Neural progenitor cell (in vitro differentiated cells): ENCODE results near the gene PIK3CG. TPM values are rescaled to one million over a fixed set of nuclear protein-coding genes. Genes with fewer than 3 reads are reported as not detected.

Source experiments
- DNase-seq: peaks from one replicate; pipeline ENCODE4 v3.0.0-alpha.2; 2016; ENCODE audit warnings: low spot score
- H2AFZ ChIP-seq: fragments of 200-600 bp; sonication (generic); replicated peaks from 2 replicates; pipeline ENCODE4 v1.6.1; 2016; ENCODE audit warnings: antibody characterized with exemption
- H3F3A ChIP-seq: fragments of 200-600 bp; sonication (generic); 2 replicates; pipeline ENCODE4 v1.6.1; 2016; ENCODE audit warnings: antibody characterized with exemption, low read depth
- H3K27ac ChIP-seq: fragments of 200-600 bp; sonication (generic); 2 replicates; pipeline ENCODE4 v1.5.1; 2016; ENCODE audit warnings: mild to moderate bottlenecking
- H3K27me3 ChIP-seq: fragments of 200-600 bp; sonication (generic); 2 replicates; pipeline ENCODE4 v1.6.1; 2016; ENCODE audit warnings: mild to moderate bottlenecking, moderate library complexity
- H3K36me3 ChIP-seq: fragments of 200-600 bp; sonication (generic); 2 replicates; pipeline ENCODE4 v1.5.1; 2016
- H3K4me1 ChIP-seq: fragments of 200-600 bp; sonication (generic); 2 replicates; pipeline ENCODE4 v1.6.1; 2016; ENCODE audit warnings: mixed run types
- H3K4me2 ChIP-seq: fragments of 200-600 bp; sonication (generic); 2 replicates; pipeline ENCODE4 v1.6.1; 2016
- H3K4me3 ChIP-seq: fragments of 200-600 bp; sonication (generic); 2 replicates; pipeline ENCODE4 v1.5.1; 2016
- H3K79me2 ChIP-seq: fragments of 200-600 bp; sonication (generic); 2 replicates; pipeline ENCODE4 v1.6.1; 2016; ENCODE audit warnings: low read depth
- H3K9ac ChIP-seq: fragments of 200-600 bp; sonication (generic); 2 replicates; pipeline ENCODE4 v1.6.1; 2016
- H3K9me3 ChIP-seq: fragments of 200-600 bp; sonication (generic); 2 replicates; pipeline ENCODE4 v1.5.1; 2016; ENCODE audit warnings: low read depth
- H4K20me1 ChIP-seq: fragments of 200-600 bp; sonication (generic); 2 replicates; pipeline ENCODE4 v1.6.1; 2016; ENCODE audit warnings: low read depth
- H3K27ac Mint-ChIP-seq: 3 replicates; pipeline ENCODE4 v1.8.0; 2021; ENCODE audit warnings: mixed read lengths
- H3K27me3 Mint-ChIP-seq: 2 replicates; pipeline ENCODE4 v1.8.0; 2022; ENCODE audit warnings: low read depth, mild to moderate bottlenecking, inconsistent platforms, moderate library complexity, mixed read lengths; ENCODE audit not compliant: insufficient read depth
- H3K36me3 Mint-ChIP-seq: 3 replicates; pipeline ENCODE4 v1.8.0; 2021; ENCODE audit warnings: mixed read lengths
- H3K4me1 Mint-ChIP-seq: 3 replicates; pipeline ENCODE4 v1.8.0; 2021; ENCODE audit warnings: mixed read lengths
- H3K4me3 Mint-ChIP-seq: 3 replicates; pipeline ENCODE4 v1.8.0; 2021; ENCODE audit warnings: mild to moderate bottlenecking, moderate library complexity, mixed read lengths
- H3K9me3 Mint-ChIP-seq: 3 replicates; pipeline ENCODE4 v1.8.0; 2020; ENCODE audit warnings: mixed read lengths
- CTCF ChIP-seq: fragments of 200-600 bp; sonication (generic); IDR thresholded peaks from 2 replicates; pipeline ENCODE4 v1.5.1; 2017; ENCODE audit warnings: antibody characterized with exemption, mild to moderate bottlenecking
- EZH2 ChIP-seq: fragments of 200-600 bp; sonication (generic); IDR thresholded peaks from 2 replicates; pipeline ENCODE4 v1.6.1; 2017; ENCODE audit warnings: antibody characterized with exemption, mild to moderate bottlenecking, moderate library complexity
- EZH2phosphoT487 ChIP-seq: fragments of 200-600 bp; sonication (generic); IDR thresholded peaks from 2 replicates; pipeline ENCODE4 v1.6.1; 2017; ENCODE audit warnings: antibody characterized with exemption
- total RNA-seq: library from RNA; depleted of rRNA; stranded (reverse); fragments of >200 nt; gene quantifications from 2 replicates; pipeline ENCODE4 v1.2.3, GENCODE V29; 2015; ENCODE audit warnings: low replicate concordance

Gene PIK3CG
- total RNA-seq, 1 donor from 2014 or later: not detected

DNA sequence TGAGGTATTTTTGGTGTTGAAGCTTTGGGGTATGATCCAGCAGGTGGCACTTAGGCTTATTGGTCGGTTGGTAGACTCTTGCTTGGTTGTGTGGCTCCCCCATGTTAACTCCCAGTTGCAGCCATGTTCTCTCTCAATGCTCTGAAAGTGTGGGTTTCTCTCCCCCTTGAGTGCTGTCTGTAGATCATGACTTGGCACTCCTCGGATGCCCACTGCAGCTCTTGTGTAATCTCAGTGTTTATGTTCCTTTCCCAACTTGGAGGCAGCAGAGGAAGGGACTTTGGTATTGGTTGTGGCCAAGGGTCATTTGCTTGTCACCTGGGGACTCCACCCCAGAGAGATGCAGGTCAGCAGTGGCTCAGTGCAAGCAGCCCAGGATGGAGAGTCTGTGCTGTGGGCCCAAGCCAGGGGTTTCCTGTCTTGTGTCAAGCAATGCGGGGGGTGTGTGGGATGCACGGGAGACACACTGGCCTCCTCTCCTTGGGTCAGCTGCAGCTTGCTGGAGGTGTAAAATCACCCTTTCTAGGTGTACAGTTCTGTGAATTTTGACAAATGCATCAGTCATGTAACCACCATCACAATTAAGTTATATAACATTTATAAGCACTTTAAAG is 36.9 kb downstream of the PIK3CG start:
- Mint-ChIP-seq H3K4me1 (peaks cover 15% of the 10 kb centered on the region), H3K27me3 (no peaks in the 10 kb centered on the region), H3K27ac (peak overlapping the region; percentile 57), H3K4me3 (no peak overlapping the region), H3K36me3 (no peaks in the 10 kb centered on the region), H3K9me3 (peaks cover 9% of the 10 kb centered on the region)
- no peaks in the 10 kb centered on the region for H3K79me2 ChIP-seq
- no peak overlapping the region for H3K4me2 ChIP-seq
- H4K20me1 ChIP-seq: no peaks in the 10 kb centered on the region
- H3K27ac ChIP-seq: no peak overlapping the region
- no peaks in the 10 kb centered on the region for H3K4me1 ChIP-seq
- no peaks in the 10 kb centered on the region for H3F3A ChIP-seq
- H3K9ac ChIP-seq: no peak overlapping the region
- no peak for DNase-seq
- H2AFZ ChIP-seq: no peak overlapping the region
- no peaks in the 10 kb centered on the region for H3K9me3 ChIP-seq
- no peak overlapping the region for H3K4me3 ChIP-seq
- H3K27me3 ChIP-seq: peaks cover 9% of the 10 kb centered on the region
- no peaks in the 10 kb centered on the region for H3K36me3 ChIP-seq
- TF ChIP-seq CTCF (no peak), EZH2phosphoT487 (no peak), EZH2 (no peak)

GRCh38 chr7:106905734-106906133 is 40.7 kb downstream of the PIK3CG start:
- Histone ChIP-seq H3K79me2 (no peaks in the 10 kb centered on the region), H3K36me3 (no peaks in the 10 kb centered on the region), H3K9ac (no peak overlapping the region), H2AFZ (no peak overlapping the region), H3K27me3 (peaks cover 9% of the 10 kb centered on the region), H4K20me1 (no peaks in the 10 kb centered on the region), H3K4me3 (no peak overlapping the region), H3K4me2 (no peak overlapping the region), H3F3A (no peaks in the 10 kb centered on the region), H3K9me3 (no peaks in the 10 kb centered on the region), H3K27ac (no peak overlapping the region), H3K4me1 (no peaks in the 10 kb centered on the region)
- Mint-ChIP-seq H3K9me3 (peaks cover 3% of the 10 kb centered on the region), H3K36me3 (no peaks in the 10 kb centered on the region), H3K27ac (no peak overlapping the region), H3K27me3 (no peaks in the 10 kb centered on the region), H3K4me1 (peaks cover 15% of the 10 kb centered on the region), H3K4me3 (no peak overlapping the region)
- no peak for DNase-seq
- TF ChIP-seq EZH2: no peak
- no peak for TF ChIP-seq EZH2phosphoT487
- no peak for TF ChIP-seq CTCF

DNA sequence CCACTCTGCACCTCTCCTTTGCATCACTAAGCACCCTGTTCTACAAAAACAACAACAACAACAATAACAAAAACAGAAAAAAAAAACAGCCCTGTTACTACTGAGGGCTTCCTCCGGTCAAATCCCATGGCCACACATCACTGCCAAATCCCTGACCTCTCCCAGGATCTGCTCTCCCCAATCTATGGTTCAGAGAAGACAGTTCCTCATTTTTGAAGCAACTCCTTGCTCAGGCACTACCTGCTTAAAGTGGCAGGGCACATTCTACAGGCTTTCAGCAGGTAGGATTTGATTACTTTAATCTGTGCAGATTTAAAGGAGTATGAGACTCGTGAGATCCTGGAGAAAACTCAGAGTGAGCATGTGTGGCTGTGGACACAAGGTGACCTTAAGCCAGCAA is 46.9 kb downstream of the PIK3CG start:
- Histone ChIP-seq H2AFZ (no peak overlapping the region), H3K79me2 (no peaks in the 10 kb centered on the region), H4K20me1 (no peaks in the 10 kb centered on the region), H3K27me3 (no peaks in the 10 kb centered on the region), H3F3A (no peaks in the 10 kb centered on the region), H3K4me3 (no peak overlapping the region), H3K9me3 (no peaks in the 10 kb centered on the region), H3K4me1 (no peaks in the 10 kb centered on the region), H3K36me3 (no peaks in the 10 kb centered on the region), H3K27ac (no peak overlapping the region), H3K9ac (no peak overlapping the region), H3K4me2 (no peak overlapping the region)
- TF ChIP-seq EZH2: no peak
- TF ChIP-seq CTCF: no peak
- no peak for TF ChIP-seq EZH2phosphoT487
- H3K27ac Mint-ChIP-seq: no peak overlapping the region
- H3K27me3 Mint-ChIP-seq: no peaks in the 10 kb centered on the region
- no peaks in the 10 kb centered on the region for H3K9me3 Mint-ChIP-seq
- H3K4me3 Mint-ChIP-seq: no peak overlapping the region
- no peak for DNase-seq
- no peaks in the 10 kb centered on the region for H3K36me3 Mint-ChIP-seq
- H3K4me1 Mint-ChIP-seq: no peaks in the 10 kb centered on the region
